ENCODE results near the gene GIPC1. TPM values are rescaled to one million over a fixed set of nuclear protein-coding genes. Genes with fewer than 3 reads are reported as not detected.

The GIPC1 gene
- polyA plus RNA-seq, 1 of the 3 experiments (the other 2 are of a cell fraction) = 144 TPM

DNA sequence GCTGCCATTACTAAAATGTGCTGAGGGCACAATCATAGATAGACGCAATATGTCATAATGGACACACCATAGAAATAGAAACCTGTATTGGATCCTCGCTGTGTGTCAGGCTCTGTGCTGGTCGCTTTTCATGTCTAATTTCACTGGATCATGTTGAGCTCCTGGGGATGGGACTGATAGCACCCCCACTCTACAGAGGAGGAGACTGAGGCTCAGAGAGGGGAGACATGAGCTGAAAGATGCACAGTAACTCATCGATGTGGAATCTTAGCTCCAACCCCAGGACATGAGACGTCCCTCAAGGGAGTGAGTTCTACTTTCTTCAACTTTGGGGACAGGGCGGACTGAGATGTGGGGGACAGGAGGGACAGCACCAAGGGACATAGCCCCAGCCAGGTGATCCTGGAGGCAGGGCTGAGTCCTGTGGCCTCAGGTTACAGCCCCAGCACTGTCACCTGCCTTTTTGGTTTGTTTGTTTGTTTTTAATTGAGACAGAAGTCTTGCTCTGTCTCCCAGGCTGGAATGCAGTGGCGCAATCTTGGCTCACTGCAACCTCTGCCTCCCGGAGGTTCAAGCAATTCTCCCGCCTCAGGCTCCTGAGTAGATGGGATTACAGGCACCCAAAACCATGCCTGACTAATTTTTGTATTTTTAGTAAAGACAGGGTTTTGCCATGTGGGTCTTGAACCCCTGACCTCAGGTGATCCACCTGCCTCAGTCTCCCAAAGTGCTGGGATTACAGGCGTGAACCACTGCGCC, 6.6 kb upstream of the GIPC1 start:
- Histone ChIP-seq H2AFZ (ENCODE audit: low read depth) (no peak overlapping the region), H3F3A (replicated peaks; ENCODE audit: insufficient read depth) (peaks cover 28% of the 10 kb centered on the region), H3K27me3 (ENCODE audit: insufficient read depth) (no peaks in the 10 kb centered on the region), H3K79me2 (ENCODE audit: insufficient read depth) (no peaks in the 10 kb centered on the region), H3K4me2 (no peak overlapping the region), H3K9ac (no peak overlapping the region), H3K4me3 (ENCODE audit: low read depth in 2 of 2, low read length in 1 of 2) (no peak overlapping the region), H3K9me3 (no peaks in the 10 kb centered on the region), H3K27ac (ENCODE audit: low read depth in 2 of 2, low read length in 1 of 2) (no peak overlapping the region), H3K9me2 (no peaks in the 10 kb centered on the region), H3K4me1 (ENCODE audit: control insufficient read depth in 1 of 2, insufficient read depth in 2 of 2, low read depth in 1 of 2, low read length in 1 of 2) (peaks cover 0 to 1% of the 10 kb centered on the region in 2 experiments; a peak in 1 of 4 replicates), H3K36me3 (replicated peaks in 1 of 2; ENCODE audit: control insufficient read depth in 1 of 2, insufficient read depth in 2 of 2, low read length in 1 of 2) (no peaks in the 10 kb centered on the region), H4K20me1 (ENCODE audit: insufficient read depth) (no peaks in the 10 kb centered on the region)
- CTCF ChIA-PET = no interaction called here
- 63% methylated on average over 10 of the region's 11 CpGs for WGBS (ENCODE audit: low lambda C conversion rate)
- no peak for DNase-seq
- POLR2A ChIA-PET = no interaction called here
- no peak for TF ChIP-seq TEAD4 (IDR thresholded peaks at IDR 0.05; ENCODE audit: borderline replicate concordance, insufficient read depth)
- TF ChIP-seq TAF1 (IDR thresholded peaks at IDR 0.05; ENCODE audit: borderline replicate concordance, low read depth, low read length) = no peak
- no peak for TF ChIP-seq FOXM1 (IDR thresholded peaks at IDR 0.05; ENCODE audit: low read depth)
- TF ChIP-seq SIN3A (IDR thresholded peaks at IDR 0.05; ENCODE audit: borderline replicate concordance, low read depth, low read length) = no peak
- TF ChIP-seq JUND (IDR thresholded peaks at IDR 0.05) = no peak
- TF ChIP-seq, protein P1, sequence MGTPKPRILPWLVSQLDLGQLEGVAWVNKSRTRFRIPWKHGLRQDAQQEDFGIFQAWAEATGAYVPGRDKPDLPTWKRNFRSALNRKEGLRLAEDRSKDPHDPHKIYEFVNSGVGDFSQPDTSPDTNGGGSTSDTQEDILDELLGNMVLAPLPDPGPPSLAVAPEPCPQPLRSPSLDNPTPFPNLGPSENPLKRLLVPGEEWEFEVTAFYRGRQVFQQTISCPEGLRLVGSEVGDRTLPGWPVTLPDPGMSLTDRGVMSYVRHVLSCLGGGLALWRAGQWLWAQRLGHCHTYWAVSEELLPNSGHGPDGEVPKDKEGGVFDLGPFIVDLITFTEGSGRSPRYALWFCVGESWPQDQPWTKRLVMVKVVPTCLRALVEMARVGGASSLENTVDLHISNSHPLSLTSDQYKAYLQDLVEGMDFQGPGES (IDR thresholded peaks at IDR 0.05; ENCODE audit: low read depth, low read length) = no peak
- TF ChIP-seq RCOR1 (IDR thresholded peaks at IDR 0.05; ENCODE audit: low read length) = no peak
- TF ChIP-seq POLR2AphosphoS5 (IDR thresholded peaks at IDR 0.05; ENCODE audit: low read depth, low read length) = no peak
- no peak for TF ChIP-seq FOSL2 (IDR thresholded peaks at IDR 0.05; ENCODE audit: borderline replicate concordance, low read depth)

DNA sequence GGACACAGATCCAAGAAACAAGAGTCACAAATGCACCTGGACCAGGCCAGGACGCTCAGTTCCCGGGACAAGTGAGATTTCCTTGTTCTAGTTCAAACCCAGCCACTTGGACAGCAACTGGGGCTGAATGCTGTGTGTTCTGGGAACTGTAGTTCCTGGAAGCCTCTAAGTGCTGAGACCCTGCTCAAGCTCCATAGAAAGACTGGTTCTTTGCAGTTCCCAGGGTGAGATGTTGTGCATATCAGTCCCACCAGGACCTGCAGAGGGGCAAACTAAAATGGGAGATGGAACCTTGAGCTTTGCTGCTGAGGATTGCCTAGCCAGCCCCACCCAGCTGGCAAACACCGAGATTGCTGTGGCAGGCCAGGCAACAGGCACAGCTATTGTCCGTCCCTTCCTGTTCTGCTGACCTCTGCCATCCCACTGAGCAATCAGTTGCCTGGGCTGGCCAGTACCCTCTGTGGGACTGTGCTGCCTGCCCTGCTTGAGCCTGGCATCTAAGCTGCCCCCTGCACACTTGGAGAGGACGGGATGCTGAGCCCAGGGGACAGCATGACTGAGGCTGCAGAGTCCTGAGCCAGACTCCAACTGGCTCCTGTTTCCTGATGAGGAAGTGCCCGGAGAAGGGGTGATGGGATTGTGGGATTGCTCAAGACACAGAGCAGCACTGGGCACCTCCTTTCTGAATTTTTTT, 1.4 kb upstream of the GIPC1 start:
- no peak for DNase-seq
- H4K20me1 ChIP-seq (ENCODE audit: insufficient read depth) = peaks cover 16% of the 10 kb centered on the region
- H3K4me3 ChIP-seq (ENCODE audit: low read depth in 2 of 2, low read length in 1 of 2) = no peak overlapping the region
- no peaks in the 10 kb centered on the region for H3K9me2 ChIP-seq
- peaks cover 4 to 25% of the 10 kb centered on the region in 2 experiments; a peak in 2 of 4 replicates for H3K4me1 ChIP-seq (ENCODE audit: control insufficient read depth in 1 of 2, insufficient read depth in 2 of 2, low read depth in 1 of 2, low read length in 1 of 2)
- no peaks in the 10 kb centered on the region for H3K27me3 ChIP-seq (ENCODE audit: insufficient read depth)
- TF ChIP-seq, protein P2, sequence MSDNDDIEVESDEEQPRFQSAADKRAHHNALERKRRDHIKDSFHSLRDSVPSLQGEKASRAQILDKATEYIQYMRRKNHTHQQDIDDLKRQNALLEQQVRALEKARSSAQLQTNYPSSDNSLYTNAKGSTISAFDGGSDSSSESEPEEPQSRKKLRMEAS (IDR thresholded peaks at IDR 0.05; ENCODE audit: low read depth) = no peak
- no peak for TF ChIP-seq EZH2phosphoT487 (IDR thresholded peaks at IDR 0.05; ENCODE audit: borderline replicate concordance, low read depth)
- TF ChIP-seq YY1 (IDR thresholded peaks at IDR 0.05; ENCODE audit: low read depth) = no peak
- no peak for TF ChIP-seq JUND (IDR thresholded peaks at IDR 0.05)
- no peak for TF ChIP-seq RFX5 (IDR thresholded peaks at IDR 0.05; ENCODE audit: low read length)
- no peak for TF ChIP-seq RXRA (IDR thresholded peaks at IDR 0.05; ENCODE audit: borderline replicate concordance, low read depth)
- TF ChIP-seq, protein P3, sequence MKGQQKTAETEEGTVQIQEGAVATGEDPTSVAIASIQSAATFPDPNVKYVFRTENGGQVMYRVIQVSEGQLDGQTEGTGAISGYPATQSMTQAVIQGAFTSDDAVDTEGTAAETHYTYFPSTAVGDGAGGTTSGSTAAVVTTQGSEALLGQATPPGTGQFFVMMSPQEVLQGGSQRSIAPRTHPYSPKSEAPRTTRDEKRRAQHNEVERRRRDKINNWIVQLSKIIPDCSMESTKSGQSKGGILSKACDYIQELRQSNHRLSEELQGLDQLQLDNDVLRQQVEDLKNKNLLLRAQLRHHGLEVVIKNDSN (IDR thresholded peaks at IDR 0.05; ENCODE audit: borderline replicate concordance, low read depth) = no peak
- no peak for TF ChIP-seq FOXM1 (IDR thresholded peaks at IDR 0.05; ENCODE audit: low read depth)
- TF ChIP-seq GABPA (IDR thresholded peaks at IDR 0.05; ENCODE audit: low read depth) = no peak
- TF ChIP-seq NFIC (IDR thresholded peaks at IDR 0.05; ENCODE audit: borderline replicate concordance) = no peak
- H2AFZ ChIP-seq (ENCODE audit: low read depth) = no peak overlapping the region
- no peaks in the 10 kb centered on the region for H3F3A ChIP-seq (replicated peaks; ENCODE audit: insufficient read depth)
- no peak overlapping the region for H3K4me2 ChIP-seq
- H3K9me3 ChIP-seq = no peaks in the 10 kb centered on the region
- ChIA-PET POLR2A (interaction anchor here (2.4 kb wide), 1 partner anchor 21 kb away, joined by 15 read pairs; the partner anchor contains the start of gene DNAJB1), CTCF (interaction anchor here (0.9 to 3.9 kb wide), 5 partner anchors 8 to 59 kb away, joined by 3 to 45 read pairs (median 4); no protein-coding TSS in a partner anchor)
- H3K27ac ChIP-seq (ENCODE audit: low read depth in 2 of 2, low read length in 1 of 2) = no peak overlapping the region
- peaks cover 34% of the 10 kb centered on the region for H3K79me2 ChIP-seq (ENCODE audit: insufficient read depth)
- H3K9ac ChIP-seq = no peak overlapping the region
- 64% methylated on average over 3 of the region's 6 CpGs for WGBS (ENCODE audit: low lambda C conversion rate)
- H3K36me3 ChIP-seq (replicated peaks in 1 of 2; ENCODE audit: control insufficient read depth in 1 of 2, insufficient read depth in 2 of 2, low read length in 1 of 2) = no peaks in the 10 kb centered on the region
